Ovary (tissue), 9 donors: ENCODE results near the gene DUSP9. TPM values are rescaled to one million over a fixed set of nuclear protein-coding genes. Genes with fewer than 3 reads are reported as not detected.
A peak's percentile ranks its signal among the peaks of the same experiment; 100 is the strongest.

ENCODE experiments used
- DNase-seq, 5 donors: peaks; one replicate each; pipeline ENCODE4 v3.0.0-alpha.2; 2019 to 2020
- H3K27ac ChIP-seq, 2 donors: fragments of 200-600 bp; one replicate each; pipeline versions ENCODE4 v1.5.1 to v1.8.0; 2019 to 2022
- H3K27me3 ChIP-seq: fragments of 200-600 bp; one replicate; pipeline ENCODE4 v1.8.0; 2022
- H3K36me3 ChIP-seq: fragments of 200-600 bp; sonication (generic); one replicate; pipeline ENCODE4 v1.5.1; 2019
- H3K4me1 ChIP-seq: one replicate; pipeline ENCODE4 v1.8.1; 2013; ENCODE audit warnings: mild to moderate bottlenecking, moderate library complexity; ENCODE audit not compliant: insufficient read depth
- H3K4me3 ChIP-seq: fragments of 200-600 bp; sonication (generic); one replicate; pipeline ENCODE4 v1.5.1; 2017
- H3K9me3 ChIP-seq, 2 donors: fragments of 200-600 bp in 1 of 2; sonication (generic) in 1 of 2; one replicate each; pipeline versions ENCODE4 v1.5.1 to v1.8.1; 2013 to 2019; ENCODE audit warnings: mild to moderate bottlenecking in 1 of 2, moderate library complexity in 1 of 2
- EP300 ChIP-seq: sonication (generic); formaldehyde crosslinking; IDR thresholded peaks from one replicate; pipeline ENCODE4 v1.6.1; 2017; ENCODE audit warnings: antibody characterized with exemption
- POLR2A ChIP-seq: fragments of 450-650 bp; IDR thresholded peaks from one replicate; pipeline ENCODE4 v1.6.1; 2017; ENCODE audit warnings: antibody characterized with exemption, mild to moderate bottlenecking, moderate library complexity
- WGBS, 3 donors: extraction: QIAGEN DNeasy Blood & Tissue Kit in 1 of 3; methylation state at CpG; one replicate each; pipeline versions ENCODE4 v1.1.5 to v1.1.7; 2013 to 2017; 5-methylcytosine and 5-hydroxymethylcytosine counted together
- intact Hi-C, 4 donors: fragments of 100-400 bp; cut with DNase I; formaldehyde crosslinking; loops; one replicate each; pipeline versions ENCODE4 v1.11.0 to v1.15.1; 2022 to 2023
- polyA plus RNA-seq, 2 donors: library from polyadenylated mRNA; stranded (reverse); fragments of 200-250 nt in 1 of 2; fragments of 350-450 nt in 1 of 2; fragmentation: Illumina TruSeq in 1 of 2; extraction: RNeasy Lipid Tissue Mini Kit (QIAGEN cat#74804) in 1 of 2; gene quantifications; one replicate each; pipeline ENCODE4 v1.2.3, GENCODE V29; 2013 to 2014
- total RNA-seq, 7 donors: library from RNA; depleted of rRNA in 2 of 7; stranded (reverse); fragments of >200 nt in 2 of 7; fragmentation: NEBNext Ultra II Directional in 3 of 7; extraction: Animal tissue kit (Norgen Biotek cat#: 25700) in 3 of 7; gene quantifications; one replicate each; pipeline versions ENCODE4 v1.1.0 to v1.2.4, GENCODE V29; 2016 to 2023
- TF ChIP-seq, protein P1 (sequence below), 3 donors: fragments of 450-650 bp in 2 of 3; fragments of 200-600 bp in 1 of 3; IDR thresholded peaks; one replicate each; pipeline versions ENCODE4 v1.5.1 to v1.8.0; 2016 to 2022; ENCODE audit warnings: antibody characterized with exemption in 3 of 3, mild to moderate bottlenecking in 1 of 3
- donor health status: DM: no; HTN: no; CAD: no; lungs with moderate emphysema.
- donor health status: DM: no; HTN: no; CAD: no.
- donor health status: Bipolar disorder and iron deficiency.
- donor health status: DM: yes; HTN: yes; CAD: no.
- donor health status: DM: no; HTN: no; CAD: no.
- donor health status: DM: yes; HTN: yes; CAD: no.

DUSP9 gene
- total and polyA plus RNA-seq, 9 donors: 0.12 to 3.7 (median 0.65) TPM; not detected in 1

DNA sequence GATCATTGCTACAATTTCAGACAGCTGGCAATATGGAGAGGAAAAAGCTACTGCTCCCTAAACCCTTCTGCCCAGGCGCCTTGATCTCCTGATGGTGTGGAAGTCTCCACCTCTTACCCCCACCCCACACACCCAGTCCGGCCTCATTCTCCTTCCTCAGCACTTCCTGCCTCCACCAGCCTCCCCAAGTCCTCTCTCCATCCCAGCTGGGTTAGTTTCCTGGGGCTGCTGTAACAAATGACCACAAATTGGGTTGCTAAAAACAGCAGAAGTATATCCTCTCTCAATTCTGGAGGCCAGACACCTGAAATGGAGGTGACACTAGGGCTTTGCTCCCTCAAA is 47.0 kb upstream of the DUSP9 start:
- Histone ChIP-seq H3K4me3 (peak overlapping the region; percentile 56), H3K27me3 (no peaks in the 10 kb centered on the region), H3K27ac (no peak overlapping the region), H3K9me3 (no peaks in the 10 kb centered on the region), H3K4me1 (no peaks in the 10 kb centered on the region), H3K36me3 (no peaks in the 10 kb centered on the region)
- intact Hi-C loops: loop anchor here in 1 of 4 donors (10.0 kb wide), 2 partner anchors 55 to 345 kb away; partner anchors contain the start of gene RENBP
- TF ChIP-seq EP300 (no peak), POLR2A (no peak)
- TF ChIP-seq, protein P1, sequence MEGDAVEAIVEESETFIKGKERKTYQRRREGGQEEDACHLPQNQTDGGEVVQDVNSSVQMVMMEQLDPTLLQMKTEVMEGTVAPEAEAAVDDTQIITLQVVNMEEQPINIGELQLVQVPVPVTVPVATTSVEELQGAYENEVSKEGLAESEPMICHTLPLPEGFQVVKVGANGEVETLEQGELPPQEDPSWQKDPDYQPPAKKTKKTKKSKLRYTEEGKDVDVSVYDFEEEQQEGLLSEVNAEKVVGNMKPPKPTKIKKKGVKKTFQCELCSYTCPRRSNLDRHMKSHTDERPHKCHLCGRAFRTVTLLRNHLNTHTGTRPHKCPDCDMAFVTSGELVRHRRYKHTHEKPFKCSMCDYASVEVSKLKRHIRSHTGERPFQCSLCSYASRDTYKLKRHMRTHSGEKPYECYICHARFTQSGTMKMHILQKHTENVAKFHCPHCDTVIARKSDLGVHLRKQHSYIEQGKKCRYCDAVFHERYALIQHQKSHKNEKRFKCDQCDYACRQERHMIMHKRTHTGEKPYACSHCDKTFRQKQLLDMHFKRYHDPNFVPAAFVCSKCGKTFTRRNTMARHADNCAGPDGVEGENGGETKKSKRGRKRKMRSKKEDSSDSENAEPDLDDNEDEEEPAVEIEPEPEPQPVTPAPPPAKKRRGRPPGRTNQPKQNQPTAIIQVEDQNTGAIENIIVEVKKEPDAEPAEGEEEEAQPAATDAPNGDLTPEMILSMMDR (IDR thresholded peaks at IDR 0.05): no peak
- no peak for DNase-seq
- 24 to 37% (median 30%) methylated on average over 2 of the region's 2 CpGs for WGBS, 3 donors

DNA sequence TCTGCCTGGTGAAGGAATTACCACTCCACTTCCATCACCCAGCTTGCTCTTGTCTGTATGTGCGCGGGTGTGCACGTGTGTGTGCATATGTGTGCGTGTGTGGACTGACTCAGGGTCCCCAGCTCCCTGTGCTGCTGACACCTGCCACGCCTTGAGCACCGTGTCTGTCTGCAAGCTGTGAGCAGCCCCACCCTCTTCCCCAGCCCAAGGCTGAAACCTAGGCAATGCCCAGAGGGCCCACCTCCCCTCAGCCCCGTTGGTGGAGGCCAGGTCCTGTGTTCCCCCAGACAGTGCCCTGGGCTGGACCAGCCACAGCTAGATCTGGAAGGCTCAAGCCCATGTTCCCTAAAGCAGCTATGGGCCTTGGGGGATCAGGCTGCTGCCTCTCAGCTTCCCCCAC is 46.1 kb upstream of the DUSP9 start:
- no peak for TF ChIP-seq EP300
- TF ChIP-seq, protein P1 (IDR thresholded peaks at IDR 0.05): no peak
- H3K4me1 ChIP-seq: no peaks in the 10 kb centered on the region
- no peaks in the 10 kb centered on the region for H3K36me3 ChIP-seq
- no peak overlapping the region for H3K4me3 ChIP-seq
- DNase-seq: no peak
- H3K9me3 ChIP-seq: no peaks in the 10 kb centered on the region
- 65 to 89% (median 77%) methylated on average over 3 to 7 of the region's 7 CpGs for WGBS, 3 donors
- intact Hi-C loops: loop anchor here in 1 of 4 donors (10.0 kb wide), 2 partner anchors 56 to 344 kb away; partner anchors contain the start of gene RENBP
- no peaks in the 10 kb centered on the region for H3K27me3 ChIP-seq
- no peak overlapping the region for H3K27ac ChIP-seq

DNA sequence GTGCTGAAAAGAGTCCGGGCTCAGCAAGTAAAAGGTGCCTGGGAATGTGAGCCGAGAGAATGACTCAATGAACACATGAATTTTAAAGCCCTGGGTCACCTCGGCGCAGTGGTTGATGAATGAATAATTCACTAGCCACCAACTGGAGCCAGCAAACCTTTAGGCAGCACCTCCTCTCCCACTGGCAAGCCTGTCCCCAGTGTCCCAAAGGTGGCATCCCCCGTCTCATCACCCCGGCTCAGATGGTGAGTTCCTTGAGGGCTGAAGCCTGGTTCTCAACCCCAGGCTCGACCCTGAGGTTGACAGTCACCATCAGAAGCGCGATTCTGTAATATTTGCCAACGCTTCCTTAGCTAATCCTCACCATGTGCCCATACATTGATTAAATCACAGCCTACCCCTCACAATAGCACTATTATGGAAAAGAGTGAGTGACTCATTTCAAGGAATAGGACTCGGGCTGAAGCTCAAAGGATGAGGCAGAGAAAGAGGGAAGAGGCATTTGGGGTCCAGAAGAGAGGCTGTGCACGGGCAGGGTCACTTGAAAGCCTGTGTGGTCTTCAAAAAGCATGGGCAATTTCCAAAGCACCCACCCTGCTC is 45.4 kb upstream of the DUSP9 start:
- WGBS, 3 donors: 79 to 82% (median 81%) methylated on average over 12 of the region's 12 CpGs
- Histone ChIP-seq H3K4me3 (no peak overlapping the region), H3K27me3 (no peaks in the 10 kb centered on the region), H3K4me1 (no peaks in the 10 kb centered on the region), H3K27ac (no peak overlapping the region), H3K9me3 (no peaks in the 10 kb centered on the region), H3K36me3 (no peaks in the 10 kb centered on the region)
- no peak for TF ChIP-seq POLR2A
- TF ChIP-seq, protein P1 (IDR thresholded peaks at IDR 0.05): no peak
- TF ChIP-seq EP300: no peak
- intact Hi-C loops: loop anchor here in 1 of 4 donors (10.0 kb wide), 2 partner anchors 57 to 343 kb away; partner anchors contain the start of gene RENBP
- no peak for DNase-seq

DNA sequence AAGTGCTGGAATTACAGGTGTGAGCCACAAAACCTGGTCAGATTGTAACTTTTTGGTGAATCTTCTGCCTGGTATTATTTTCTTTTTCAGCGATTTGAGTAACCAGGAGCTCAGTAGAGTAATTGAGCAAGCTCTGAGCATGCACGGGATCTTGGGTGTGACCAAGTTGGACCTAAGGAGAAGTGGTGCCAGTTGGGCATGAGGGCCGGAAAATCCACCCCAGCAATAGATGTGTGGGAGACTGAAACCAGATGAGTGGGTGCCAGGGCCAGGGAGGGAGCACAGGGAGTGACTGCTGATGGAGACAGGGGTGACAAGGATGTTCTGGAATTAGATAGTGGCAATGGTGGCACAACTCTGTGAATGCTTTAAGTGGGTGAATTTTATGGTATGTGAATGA is 44.4 kb upstream of the DUSP9 start:
- intact Hi-C loops: loop anchor here in 1 of 4 donors (10.0 kb wide), 2 partner anchors 58 to 342 kb away; partner anchors contain the start of gene RENBP

More for the DNA sequence above, 44.4 kb upstream of the DUSP9 start:
- no peak for DNase-seq
- no peaks in the 10 kb centered on the region for H3K4me1 ChIP-seq
- no peak overlapping the region for H3K27ac ChIP-seq
- no peaks in the 10 kb centered on the region for H3K27me3 ChIP-seq
- 84 to 90% (median 87%) methylated on average over 3 of the region's 3 CpGs for WGBS, 3 donors
- no peaks in the 10 kb centered on the region for H3K9me3 ChIP-seq
- H3K4me3 ChIP-seq: no peak overlapping the region
- H3K36me3 ChIP-seq: no peaks in the 10 kb centered on the region
- TF ChIP-seq POLR2A (no peak), EP300 (no peak)
- TF ChIP-seq, protein P1 (IDR thresholded peaks at IDR 0.05): no peak
